K562 (cell line): ENCODE data around the gene POR. TPM values are rescaled to one million over a fixed set of nuclear protein-coding genes. Genes with fewer than 3 reads are reported as not detected.

Source experiments
- ADNP ChIP-seq: fragments of 200-800 bp; sonication (Bioruptor generic); IDR thresholded peaks from 2 replicates; pipeline ENCODE4 v1.6.1; 2016; ENCODE audit warnings: missing genetic modification characterization, missing compliant biosample characterization
- CTBP1 ChIP-seq: fragments of 450-650 bp; IDR thresholded peaks from 2 replicates; pipeline ENCODE4 v1.6.1; 2016; ENCODE audit warnings: borderline replicate concordance
- GATAD2A ChIP-seq: fragments of 450-650 bp; IDR thresholded peaks from 2 replicates; pipeline ENCODE4 v1.6.1; 2017
- NRF1 ChIP-seq, 2 experiments: fragments of 450-650 bp; IDR thresholded peaks in 1 of 2; conservative IDR thresholded peaks in 1 of 2; 2 replicates each; pipeline ENCODE4 v1.6.1; 2014; ENCODE audit warnings: mild to moderate bottlenecking in 2 of 2
- RBM17 ChIP-seq: fragments of 200-400 bp; formaldehyde crosslinking; IDR thresholded peaks from 2 replicates; pipeline ENCODE4 v1.6.1; 2017; ENCODE audit warnings: low read depth, mild to moderate bottlenecking, low read length, borderline replicate concordance
- SMC3 ChIP-seq: conservative IDR thresholded peaks from 2 replicates; pipeline ENCODE4 v1.6.1; 2011; ENCODE audit warnings: low read depth, low read length, improper control_type of control experiment; ENCODE audit not compliant: insufficient read depth
- STAT5A ChIP-seq: IDR thresholded peaks from 2 replicates; pipeline ENCODE4 v1.6.1; 2012; ENCODE audit warnings: low read length, inconsistent platforms, borderline replicate concordance
- ZNF12 ChIP-seq: sonication (generic); formaldehyde crosslinking; IDR thresholded peaks from 2 replicates; pipeline ENCODE4 v1.4.0; 2020; ENCODE audit warnings: mild to moderate bottlenecking, missing genetic modification reagents
- ZNF133 ChIP-seq: fragments of 250-450 bp; sonication (Bioruptor Pico); IDR thresholded peaks from 2 replicates; pipeline ENCODE4 v1.4.0; 2020; ENCODE audit warnings: mild to moderate bottlenecking
- ZNF316 ChIP-seq: fragments of 450-650 bp; IDR thresholded peaks from 2 replicates; pipeline ENCODE4 v1.6.1; 2016
- polyA plus RNA-seq, 8 experiments: library from polyadenylated mRNA; depleted of rRNA in 4 of 8; stranded (reverse) in 5 of 8; unstranded in 3 of 8; fragments of >200 nt; fragmentation: Nextera tagmentation in 2 of 8; fragmentation: Illumina TruSeq in 1 of 8; extraction: Ambion mirVana in 2 of 8; extraction: Trizol in 1 of 8; gene quantifications; 2 replicates each; pipeline versions ENCODE4 v1.2.1 to v1.2.3, GENCODE V29; 2011 to 2014; ENCODE audit warnings: inconsistent platforms in 1 of 8, missing spikeins in 1 of 8
- total RNA-seq, 7 experiments: library from RNA; depleted of rRNA in 6 of 7; stranded (reverse); fragments of >200 nt in 6 of 7; fragmentation: Illumina TruSeq in 2 of 7; extraction: Trizol in 2 of 7; gene quantifications; 2 replicates each; pipeline versions ENCODE4 v1.2.1 to v1.2.3, GENCODE V29; 2011 to 2021; ENCODE audit warnings: low replicate concordance in 1 of 7
- TF ChIP-seq, protein P1 (sequence below): fragments of 450-650 bp; IDR thresholded peaks from 2 replicates; pipeline ENCODE4 v1.6.1; 2016; ENCODE audit warnings: missing biosample characterization, missing genetic modification characterization
- TF ChIP-seq, protein P2 (sequence below): fragments of 450-650 bp; formaldehyde crosslinking; IDR thresholded peaks from 2 replicates; pipeline ENCODE4 v1.4.0; 2020; ENCODE audit warnings: mild to moderate bottlenecking, mixed read lengths
- TF ChIP-seq, protein P3 (sequence below): fragments of 250-450 bp; sonication (Bioruptor Pico); IDR thresholded peaks from 2 replicates; pipeline ENCODE4 v1.5.0; 2020; ENCODE audit warnings: mild to moderate bottlenecking, borderline replicate concordance
- TF ChIP-seq, protein P4 (sequence below): fragments of 450-650 bp; IDR thresholded peaks from 2 replicates; pipeline ENCODE4 v1.6.1; 2016

Gene POR
- total and polyA plus RNA-seq, 9 of the 15 experiments (the other 6 are each of a cell fraction or from before 2014, with no cell fraction given), result 4.7 to 142 (median 40.8) TPM

DNA sequence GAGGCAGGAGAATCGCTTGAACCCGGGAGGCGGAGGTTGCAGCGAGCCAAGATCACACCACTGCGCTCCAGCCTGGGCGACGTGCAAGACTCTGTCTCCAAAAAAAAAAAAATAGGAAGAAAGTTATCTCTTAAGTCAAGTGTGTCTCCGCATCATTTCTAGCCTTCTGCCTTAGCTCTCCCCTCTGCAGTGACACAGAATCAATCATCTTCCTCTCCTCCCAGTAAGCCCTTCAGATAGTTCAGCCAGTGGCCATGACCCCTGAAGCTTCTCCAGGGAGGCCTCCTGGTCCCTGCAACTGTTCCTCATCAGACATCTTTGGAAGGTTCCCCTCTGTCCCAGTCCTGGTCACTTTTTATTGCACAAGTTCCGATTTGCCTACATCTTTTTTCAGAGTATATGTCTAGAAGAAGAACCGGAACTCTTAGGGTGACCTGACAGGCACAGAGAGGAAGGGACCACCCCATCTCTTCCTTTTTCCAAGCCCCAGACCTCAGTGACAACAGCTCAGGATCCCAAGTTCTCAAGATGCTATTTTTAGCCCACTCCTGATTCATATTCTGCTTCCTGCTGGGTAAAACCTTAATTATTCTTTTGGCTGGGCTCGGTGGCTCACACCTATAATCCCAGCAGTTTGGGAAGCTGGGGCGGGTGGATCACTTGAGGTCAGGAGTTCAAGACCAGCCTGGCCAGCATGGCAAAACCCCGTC, 42.7 kb upstream of the POR start (continued):
- TF ChIP-seq, protein P1, sequence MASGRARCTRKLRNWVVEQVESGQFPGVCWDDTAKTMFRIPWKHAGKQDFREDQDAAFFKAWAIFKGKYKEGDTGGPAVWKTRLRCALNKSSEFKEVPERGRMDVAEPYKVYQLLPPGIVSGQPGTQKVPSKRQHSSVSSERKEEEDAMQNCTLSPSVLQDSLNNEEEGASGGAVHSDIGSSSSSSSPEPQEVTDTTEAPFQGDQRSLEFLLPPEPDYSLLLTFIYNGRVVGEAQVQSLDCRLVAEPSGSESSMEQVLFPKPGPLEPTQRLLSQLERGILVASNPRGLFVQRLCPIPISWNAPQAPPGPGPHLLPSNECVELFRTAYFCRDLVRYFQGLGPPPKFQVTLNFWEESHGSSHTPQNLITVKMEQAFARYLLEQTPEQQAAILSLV (tag), result no peak
- TF ChIP-seq RBM17 (no peak), STAT5A (no peak), ZNF316 (no peak), CTBP1 (0 out of 2 replicates have a peak, but pooled peaks have one; percentile 59), SMC3 (no peak), ZNF133 (CRISPR knock-in tag) (no peak), ADNP (tag) (no peak), NRF1 (conservative IDR thresholded peaks at IDR 0.05 in 1 of 2, IDR thresholded peaks at IDR 0.05 in 1 of 2) (no peak), GATAD2A (no peak), ZNF12 (CRISPR knock-in tag) (no peak)
- TF ChIP-seq, protein P2, sequence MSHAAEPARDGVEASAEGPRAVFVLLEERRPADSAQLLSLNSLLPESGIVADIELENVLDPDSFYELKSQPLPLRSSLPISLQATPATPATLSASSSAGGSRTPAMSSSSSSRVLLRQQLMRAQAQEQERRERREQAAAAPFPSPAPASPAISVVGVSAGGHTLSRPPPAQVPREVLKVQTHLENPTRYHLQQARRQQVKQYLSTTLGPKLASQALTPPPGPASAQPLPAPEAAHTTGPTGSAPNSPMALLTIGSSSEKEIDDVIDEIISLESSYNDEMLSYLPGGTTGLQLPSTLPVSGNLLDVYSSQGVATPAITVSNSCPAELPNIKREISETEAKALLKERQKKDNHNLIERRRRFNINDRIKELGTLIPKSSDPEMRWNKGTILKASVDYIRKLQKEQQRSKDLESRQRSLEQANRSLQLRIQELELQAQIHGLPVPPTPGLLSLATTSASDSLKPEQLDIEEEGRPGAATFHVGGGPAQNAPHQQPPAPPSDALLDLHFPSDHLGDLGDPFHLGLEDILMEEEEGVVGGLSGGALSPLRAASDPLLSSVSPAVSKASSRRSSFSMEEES (CRISPR knock-in tag), result no peak
- TF ChIP-seq, protein P3, sequence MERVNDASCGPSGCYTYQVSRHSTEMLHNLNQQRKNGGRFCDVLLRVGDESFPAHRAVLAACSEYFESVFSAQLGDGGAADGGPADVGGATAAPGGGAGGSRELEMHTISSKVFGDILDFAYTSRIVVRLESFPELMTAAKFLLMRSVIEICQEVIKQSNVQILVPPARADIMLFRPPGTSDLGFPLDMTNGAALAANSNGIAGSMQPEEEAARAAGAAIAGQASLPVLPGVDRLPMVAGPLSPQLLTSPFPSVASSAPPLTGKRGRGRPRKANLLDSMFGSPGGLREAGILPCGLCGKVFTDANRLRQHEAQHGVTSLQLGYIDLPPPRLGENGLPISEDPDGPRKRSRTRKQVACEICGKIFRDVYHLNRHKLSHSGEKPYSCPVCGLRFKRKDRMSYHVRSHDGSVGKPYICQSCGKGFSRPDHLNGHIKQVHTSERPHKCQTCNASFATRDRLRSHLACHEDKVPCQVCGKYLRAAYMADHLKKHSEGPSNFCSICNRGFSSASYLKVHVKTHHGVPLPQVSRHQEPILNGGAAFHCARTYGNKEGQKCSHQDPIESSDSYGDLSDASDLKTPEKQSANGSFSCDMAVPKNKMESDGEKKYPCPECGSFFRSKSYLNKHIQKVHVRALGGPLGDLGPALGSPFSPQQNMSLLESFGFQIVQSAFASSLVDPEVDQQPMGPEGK (CRISPR knock-in tag), result no peak
- TF ChIP-seq, protein P4, sequence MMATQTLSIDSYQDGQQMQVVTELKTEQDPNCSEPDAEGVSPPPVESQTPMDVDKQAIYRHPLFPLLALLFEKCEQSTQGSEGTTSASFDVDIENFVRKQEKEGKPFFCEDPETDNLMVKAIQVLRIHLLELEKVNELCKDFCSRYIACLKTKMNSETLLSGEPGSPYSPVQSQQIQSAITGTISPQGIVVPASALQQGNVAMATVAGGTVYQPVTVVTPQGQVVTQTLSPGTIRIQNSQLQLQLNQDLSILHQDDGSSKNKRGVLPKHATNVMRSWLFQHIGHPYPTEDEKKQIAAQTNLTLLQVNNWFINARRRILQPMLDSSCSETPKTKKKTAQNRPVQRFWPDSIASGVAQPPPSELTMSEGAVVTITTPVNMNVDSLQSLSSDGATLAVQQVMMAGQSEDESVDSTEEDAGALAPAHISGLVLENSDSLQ, result peak; percentile 88
- TF ChIP-seq, all 486 proteins: peak for 11
